Ovary (tissue), 9 donors: Measurements from ENCODE around the gene DYNC1I1. TPM values are rescaled to one million over a fixed set of nuclear protein-coding genes. Genes with fewer than 3 reads are reported as not detected.

Experiments
- DNase-seq, 5 donors: peaks; one replicate each; pipeline ENCODE4 v3.0.0-alpha.2; 2019 to 2020
- H3K27ac ChIP-seq, 2 donors: fragments of 200-600 bp; one replicate each; pipeline versions ENCODE4 v1.5.1 to v1.8.0; 2019 to 2022
- H3K27me3 ChIP-seq: fragments of 200-600 bp; one replicate; pipeline ENCODE4 v1.8.0; 2022
- H3K36me3 ChIP-seq: fragments of 200-600 bp; sonication (generic); one replicate; pipeline ENCODE4 v1.5.1; 2019
- H3K4me1 ChIP-seq: one replicate; pipeline ENCODE4 v1.8.1; 2013; ENCODE audit warnings: mild to moderate bottlenecking, moderate library complexity; ENCODE audit not compliant: insufficient read depth
- H3K4me3 ChIP-seq: fragments of 200-600 bp; sonication (generic); one replicate; pipeline ENCODE4 v1.5.1; 2017
- H3K9me3 ChIP-seq, 2 donors: fragments of 200-600 bp in 1 of 2; sonication (generic) in 1 of 2; one replicate each; pipeline versions ENCODE4 v1.5.1 to v1.8.1; 2013 to 2019; ENCODE audit warnings: mild to moderate bottlenecking in 1 of 2, moderate library complexity in 1 of 2
- EP300 ChIP-seq: sonication (generic); formaldehyde crosslinking; IDR thresholded peaks from one replicate; pipeline ENCODE4 v1.6.1; 2017; ENCODE audit warnings: antibody characterized with exemption
- POLR2A ChIP-seq: fragments of 450-650 bp; IDR thresholded peaks from one replicate; pipeline ENCODE4 v1.6.1; 2017; ENCODE audit warnings: antibody characterized with exemption, mild to moderate bottlenecking, moderate library complexity
- WGBS, 3 donors: extraction: QIAGEN DNeasy Blood & Tissue Kit in 1 of 3; methylation state at CpG; one replicate each; pipeline versions ENCODE4 v1.1.5 to v1.1.7; 2013 to 2017; 5-methylcytosine and 5-hydroxymethylcytosine counted together
- intact Hi-C, 4 donors: fragments of 100-400 bp; cut with DNase I; formaldehyde crosslinking; loops; one replicate each; pipeline versions ENCODE4 v1.11.0 to v1.15.1; 2022 to 2023
- polyA plus RNA-seq, 2 donors: library from polyadenylated mRNA; stranded (reverse); fragments of 200-250 nt in 1 of 2; fragments of 350-450 nt in 1 of 2; fragmentation: Illumina TruSeq in 1 of 2; extraction: RNeasy Lipid Tissue Mini Kit (QIAGEN cat#74804) in 1 of 2; gene quantifications; one replicate each; pipeline ENCODE4 v1.2.3, GENCODE V29; 2013 to 2014
- total RNA-seq, 7 donors: library from RNA; depleted of rRNA in 2 of 7; stranded (reverse); fragments of >200 nt in 2 of 7; fragmentation: NEBNext Ultra II Directional in 3 of 7; extraction: Animal tissue kit (Norgen Biotek cat#: 25700) in 3 of 7; gene quantifications; one replicate each; pipeline versions ENCODE4 v1.1.0 to v1.2.4, GENCODE V29; 2016 to 2023
- TF ChIP-seq, protein P1 (sequence below), 3 donors: fragments of 450-650 bp in 2 of 3; fragments of 200-600 bp in 1 of 3; IDR thresholded peaks; one replicate each; pipeline versions ENCODE4 v1.5.1 to v1.8.0; 2016 to 2022; ENCODE audit warnings: antibody characterized with exemption in 3 of 3, mild to moderate bottlenecking in 1 of 3
- donor health status: DM: no; HTN: no; CAD: no; lungs with moderate emphysema.
- donor health status: DM: no; HTN: no; CAD: no.
- donor health status: Bipolar disorder and iron deficiency.
- donor health status: DM: yes; HTN: yes; CAD: no.
- donor health status: DM: no; HTN: no; CAD: no.
- donor health status: DM: yes; HTN: yes; CAD: no.

Gene DYNC1I1
- total and polyA plus RNA-seq, 9 donors = 4.2 to 19.3 (median 6.9) TPM

DNA sequence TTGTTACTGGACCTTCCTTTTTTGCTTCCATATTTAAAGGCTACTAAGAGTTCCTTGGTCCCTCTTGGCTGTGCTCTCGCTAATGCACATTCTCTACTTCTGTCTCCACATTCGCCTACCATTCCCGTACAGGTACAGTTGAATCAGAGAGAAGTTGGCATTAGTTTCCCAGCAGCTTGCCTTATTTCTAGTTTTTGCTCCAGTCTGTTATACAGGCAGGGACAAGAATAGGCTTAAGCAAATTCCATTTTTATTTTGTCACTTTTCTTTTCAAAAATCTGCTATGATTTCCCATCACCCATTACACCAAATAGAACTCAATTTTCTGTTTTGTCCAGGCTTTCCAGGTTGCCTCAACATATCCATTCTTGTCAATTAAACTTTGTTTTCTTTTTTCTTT is 29.9 kb downstream of the DYNC1I1 start:
- WGBS, 3 donors = 93 to 97% (median 96%) methylated on average over 3 of the region's 3 CpGs
- H3K27ac ChIP-seq = no peak overlapping the region
- H3K36me3 ChIP-seq = no peaks in the 10 kb centered on the region
- no peaks in the 10 kb centered on the region for H3K9me3 ChIP-seq
- H3K27me3 ChIP-seq = no peaks in the 10 kb centered on the region
- H3K4me3 ChIP-seq = no peak overlapping the region
- TF ChIP-seq, protein P1, sequence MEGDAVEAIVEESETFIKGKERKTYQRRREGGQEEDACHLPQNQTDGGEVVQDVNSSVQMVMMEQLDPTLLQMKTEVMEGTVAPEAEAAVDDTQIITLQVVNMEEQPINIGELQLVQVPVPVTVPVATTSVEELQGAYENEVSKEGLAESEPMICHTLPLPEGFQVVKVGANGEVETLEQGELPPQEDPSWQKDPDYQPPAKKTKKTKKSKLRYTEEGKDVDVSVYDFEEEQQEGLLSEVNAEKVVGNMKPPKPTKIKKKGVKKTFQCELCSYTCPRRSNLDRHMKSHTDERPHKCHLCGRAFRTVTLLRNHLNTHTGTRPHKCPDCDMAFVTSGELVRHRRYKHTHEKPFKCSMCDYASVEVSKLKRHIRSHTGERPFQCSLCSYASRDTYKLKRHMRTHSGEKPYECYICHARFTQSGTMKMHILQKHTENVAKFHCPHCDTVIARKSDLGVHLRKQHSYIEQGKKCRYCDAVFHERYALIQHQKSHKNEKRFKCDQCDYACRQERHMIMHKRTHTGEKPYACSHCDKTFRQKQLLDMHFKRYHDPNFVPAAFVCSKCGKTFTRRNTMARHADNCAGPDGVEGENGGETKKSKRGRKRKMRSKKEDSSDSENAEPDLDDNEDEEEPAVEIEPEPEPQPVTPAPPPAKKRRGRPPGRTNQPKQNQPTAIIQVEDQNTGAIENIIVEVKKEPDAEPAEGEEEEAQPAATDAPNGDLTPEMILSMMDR (IDR thresholded peaks at IDR 0.05) = no peak
- TF ChIP-seq POLR2A (no peak), EP300 (no peak)
- DNase-seq = no peak
- H3K4me1 ChIP-seq = no peaks in the 10 kb centered on the region
- intact Hi-C loops = no loop called here

- Histone ChIP-seq H3K27ac (no peak overlapping the region), H3K4me1 (no peaks in the 10 kb centered on the region), H3K36me3 (no peaks in the 10 kb centered on the region), H3K27me3 (no peaks in the 10 kb centered on the region), H3K4me3 (no peak overlapping the region), H3K9me3 (no peaks in the 10 kb centered on the region)
- no peak for TF ChIP-seq EP300
- TF ChIP-seq, protein P1 (IDR thresholded peaks at IDR 0.05) = no peak
- TF ChIP-seq POLR2A = no peak
- WGBS, 3 donors = 70 to 77% (median 72%) methylated on average over 4 of the region's 4 CpGs
- intact Hi-C loops = no loop called here
- DNase-seq = no peak
These were observed 31.7 kb downstream of the DYNC1I1 start for GRCh38 chr7:95804052-95804451.

GRCh38 chr7:95805909-95806308 is 33.6 kb downstream of the DYNC1I1 start:
- intact Hi-C loops = no loop called here
- Histone ChIP-seq H3K4me3 (no peak overlapping the region), H3K9me3 (no peaks in the 10 kb centered on the region), H3K27ac (no peak overlapping the region), H3K27me3 (no peaks in the 10 kb centered on the region), H3K4me1 (no peaks in the 10 kb centered on the region), H3K36me3 (no peaks in the 10 kb centered on the region)
- 89 to 92% (median 90%) methylated on average over 1 of the region's 1 CpG for WGBS, 3 donors
- TF ChIP-seq EP300 = no peak
- TF ChIP-seq POLR2A = no peak
- TF ChIP-seq, protein P1 (IDR thresholded peaks at IDR 0.05) = no peak
- no peak for DNase-seq

- Histone ChIP-seq H3K4me3 (no peak overlapping the region), H3K27ac (no peak overlapping the region), H3K36me3 (no peaks in the 10 kb centered on the region), H3K9me3 (no peaks in the 10 kb centered on the region), H3K4me1 (peaks cover 2% of the 10 kb centered on the region), H3K27me3 (no peaks in the 10 kb centered on the region)
- WGBS, 3 donors = 75 to 79% (median 76%) methylated on average over 2 of the region's 2 CpGs
- DNase-seq = no peak
- intact Hi-C loops = no loop called here
- TF ChIP-seq, protein P1 (IDR thresholded peaks at IDR 0.05) = no peak
- TF ChIP-seq POLR2A = no peak
- TF ChIP-seq EP300 = no peak
These were observed 36.0 kb downstream of the DYNC1I1 start for GRCh38 chr7:95808396-95808795.
